ENCODE results near the gene URB2. TPM values are rescaled to one million over a fixed set of nuclear protein-coding genes. Genes with fewer than 3 reads are reported as not detected.
A peak's percentile ranks its signal among the peaks of the same experiment; 100 is the strongest.

The URB2 gene
- total RNA-seq, 2 experiments from 2014 or later = 17.4 to 17.7 TPM

- TF ChIP-seq CTCF (IDR thresholded peaks at IDR 0.05) = no peak
- no peaks in the 10 kb centered on the region for H3K27me3 Mint-ChIP-seq
- POLR2A ChIA-PET = no interaction called here
- H3K36me3 Mint-ChIP-seq (ENCODE audit: low read depth) = peaks cover 5% of the 10 kb centered on the region
- H3K4me3 Mint-ChIP-seq = no peak overlapping the region
- no peak overlapping the region for H3K27ac Mint-ChIP-seq
- CTCF ChIA-PET = no interaction called here
- ATAC-seq = no peak
- peaks cover 17% of the 10 kb centered on the region for H3K4me1 Mint-ChIP-seq (ENCODE audit: low read depth)
- DNase-seq = no peak
- H3K9me3 Mint-ChIP-seq = no peaks in the 10 kb centered on the region
- intact Hi-C loops (cut with micrococcal nuclease) = no loop called here
Measured at GRCh38 chr1:229675396-229675795, 49.3 kb downstream of the URB2 start.

- POLR2A ChIA-PET = no interaction called here
Measured at GRCh38 chr1:229685149-229685548, 59.1 kb downstream of the URB2 start.

GRCh38 chr1:229689273-229689672 lies 63.2 kb downstream of the URB2 start:
- intact Hi-C loops (cut with micrococcal nuclease) = no loop called here
- no peak overlapping the region for H3K4me3 Mint-ChIP-seq
- no peak overlapping the region for H3K27ac Mint-ChIP-seq
- peaks cover 4% of the 10 kb centered on the region for H3K36me3 Mint-ChIP-seq (ENCODE audit: low read depth)
- peaks cover 16% of the 10 kb centered on the region for H3K4me1 Mint-ChIP-seq (ENCODE audit: low read depth)
- peaks cover 10% of the 10 kb centered on the region for H3K9me3 Mint-ChIP-seq
- DNase-seq (peak; percentile 13), ATAC-seq (peak; percentile 42)
- CTCF ChIA-PET = interaction anchor here (1.0 to 1.4 kb wide), 2 partner anchors 16 to 28 kb away, joined by 3 to 8 read pairs; no protein-coding TSS in a partner anchor
- H3K27me3 Mint-ChIP-seq = no peaks in the 10 kb centered on the region
- TF ChIP-seq CTCF (IDR thresholded peaks at IDR 0.05) = no peak
- POLR2A ChIA-PET = no interaction called here

More at GRCh38 chr1:229685149-229685548, 59.1 kb downstream of the URB2 start:
- Mint-ChIP-seq H3K4me3 (no peak overlapping the region), H3K36me3 (ENCODE audit: low read depth) (peaks cover 4% of the 10 kb centered on the region), H3K9me3 (peaks cover 10% of the 10 kb centered on the region), H3K27me3 (no peaks in the 10 kb centered on the region), H3K27ac (no peak overlapping the region), H3K4me1 (ENCODE audit: low read depth) (no peaks in the 10 kb centered on the region)
- TF ChIP-seq CTCF (IDR thresholded peaks at IDR 0.05) = no peak
- DNase-seq = no peak
- ATAC-seq = no peak
- CTCF ChIA-PET = interaction anchor here (2.4 kb wide), 1 partner anchor 12 kb away, joined by 12 read pairs; no protein-coding TSS in a partner anchor
- intact Hi-C loops (cut with micrococcal nuclease) = no loop called here

GRCh38 chr1:229689904-229690303 lies 63.9 kb downstream of the URB2 start:
- Mint-ChIP-seq H3K4me3 (no peak overlapping the region), H3K27me3 (no peaks in the 10 kb centered on the region), H3K9me3 (peaks cover 10% of the 10 kb centered on the region), H3K36me3 (ENCODE audit: low read depth) (peaks cover 4% of the 10 kb centered on the region), H3K27ac (no peak overlapping the region), H3K4me1 (ENCODE audit: low read depth) (peaks cover 16% of the 10 kb centered on the region)
- no peak for TF ChIP-seq CTCF (IDR thresholded peaks at IDR 0.05)
- intact Hi-C loops (cut with micrococcal nuclease) = no loop called here
- POLR2A ChIA-PET = no interaction called here
- ATAC-seq (no peak), DNase-seq (no peak)
- CTCF ChIA-PET = interaction anchor here (1.0 to 1.4 kb wide), 2 partner anchors 17 to 29 kb away, joined by 3 to 8 read pairs; no protein-coding TSS in a partner anchor

GRCh38 chr1:229690662-229691061 lies 64.6 kb downstream of the URB2 start:
- Mint-ChIP-seq H3K9me3 (peaks cover 4% of the 10 kb centered on the region), H3K4me3 (no peak overlapping the region), H3K36me3 (ENCODE audit: low read depth) (no peaks in the 10 kb centered on the region), H3K4me1 (ENCODE audit: low read depth) (peaks cover 16% of the 10 kb centered on the region), H3K27ac (no peak overlapping the region), H3K27me3 (no peaks in the 10 kb centered on the region)
- ChIA-PET CTCF (no interaction called here), POLR2A (no interaction called here)
- intact Hi-C loops (cut with micrococcal nuclease) = no loop called here
- ATAC-seq = no peak
- DNase-seq = no peak
- TF ChIP-seq CTCF (IDR thresholded peaks at IDR 0.05) = no peak

All from activated CD8-positive, alpha-beta T cell treated with anti-CD3 and anti-CD28 coated beads for 36 hours (primary cell).